Measurements from ENCODE around the gene LSAMP. TPM values are rescaled to one million over a fixed set of nuclear protein-coding genes. Genes with fewer than 3 reads are reported as not detected.

Gene LSAMP
- total and polyA plus RNA-seq, 8 donors, result 17.3 to 28.0 (median 26.0) TPM

DNA sequence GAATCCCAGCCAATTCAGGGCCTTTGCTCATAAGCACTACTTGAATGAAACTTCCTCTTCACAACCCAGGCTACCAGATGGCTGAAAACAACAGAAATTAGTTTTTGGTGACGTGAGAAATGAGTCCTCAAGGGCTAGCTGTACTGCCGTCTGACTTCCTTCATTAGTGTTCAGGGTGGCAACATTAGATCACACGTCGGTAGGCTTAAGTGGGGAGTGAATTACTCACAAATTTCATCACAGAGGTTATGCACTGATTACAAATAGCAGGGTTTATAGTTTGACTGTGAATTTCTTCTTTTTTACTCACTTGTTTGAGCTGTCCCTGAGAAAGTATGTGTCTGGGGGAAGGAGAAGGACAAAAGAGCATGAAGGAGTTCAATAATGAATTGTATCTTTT is 424.8 kb downstream of the LSAMP start:
- no peaks in the 10 kb centered on the region for H3K9me3 ChIP-seq
- no peak overlapping the region for H3K4me3 ChIP-seq
- ATAC-seq (no peak), DNase-seq (no peak)
- H3K36me3 ChIP-seq, result no peaks in the 10 kb centered on the region
- TF ChIP-seq, protein P1, sequence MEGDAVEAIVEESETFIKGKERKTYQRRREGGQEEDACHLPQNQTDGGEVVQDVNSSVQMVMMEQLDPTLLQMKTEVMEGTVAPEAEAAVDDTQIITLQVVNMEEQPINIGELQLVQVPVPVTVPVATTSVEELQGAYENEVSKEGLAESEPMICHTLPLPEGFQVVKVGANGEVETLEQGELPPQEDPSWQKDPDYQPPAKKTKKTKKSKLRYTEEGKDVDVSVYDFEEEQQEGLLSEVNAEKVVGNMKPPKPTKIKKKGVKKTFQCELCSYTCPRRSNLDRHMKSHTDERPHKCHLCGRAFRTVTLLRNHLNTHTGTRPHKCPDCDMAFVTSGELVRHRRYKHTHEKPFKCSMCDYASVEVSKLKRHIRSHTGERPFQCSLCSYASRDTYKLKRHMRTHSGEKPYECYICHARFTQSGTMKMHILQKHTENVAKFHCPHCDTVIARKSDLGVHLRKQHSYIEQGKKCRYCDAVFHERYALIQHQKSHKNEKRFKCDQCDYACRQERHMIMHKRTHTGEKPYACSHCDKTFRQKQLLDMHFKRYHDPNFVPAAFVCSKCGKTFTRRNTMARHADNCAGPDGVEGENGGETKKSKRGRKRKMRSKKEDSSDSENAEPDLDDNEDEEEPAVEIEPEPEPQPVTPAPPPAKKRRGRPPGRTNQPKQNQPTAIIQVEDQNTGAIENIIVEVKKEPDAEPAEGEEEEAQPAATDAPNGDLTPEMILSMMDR (IDR thresholded peaks at IDR 0.05), result no peak
- H3K27me3 ChIP-seq, result no peaks in the 10 kb centered on the region
- no peak overlapping the region for H3K27ac ChIP-seq
- H3K4me1 ChIP-seq, result no peaks in the 10 kb centered on the region
- intact Hi-C loops (cut with DNase I), result no loop called here

DNA sequence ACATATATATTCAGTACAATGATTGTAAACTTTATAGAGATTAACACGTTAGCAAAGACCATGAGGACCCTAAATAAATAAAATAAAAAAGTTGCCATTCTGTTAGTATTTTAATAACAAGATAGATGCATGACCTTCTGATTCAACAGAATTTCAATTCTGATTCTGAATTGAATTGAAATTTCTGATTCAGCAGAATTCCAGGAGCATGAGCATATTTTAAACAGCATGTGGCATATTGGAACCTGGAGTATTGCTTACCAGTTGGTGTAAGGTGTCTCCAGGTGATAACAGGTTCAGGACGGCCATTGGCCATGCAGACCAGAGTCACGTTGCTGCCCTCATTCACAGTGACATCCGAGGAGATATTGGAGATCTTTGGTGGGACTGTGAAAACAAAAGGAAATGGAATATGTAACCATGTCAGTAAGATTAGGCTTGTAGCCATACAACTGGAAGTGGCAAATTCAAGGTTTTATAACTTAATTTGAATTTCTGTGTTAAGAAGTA is 426.0 kb downstream of the LSAMP start:
- H3K4me3 ChIP-seq, result no peak overlapping the region
- no peaks in the 10 kb centered on the region for H3K27me3 ChIP-seq
- H3K27ac ChIP-seq, result no peak overlapping the region
- no peak for ATAC-seq
- H3K4me1 ChIP-seq, result no peaks in the 10 kb centered on the region
- TF ChIP-seq, protein P1 (IDR thresholded peaks at IDR 0.05), result no peak
- DNase-seq, result no peak
- intact Hi-C loops (cut with DNase I), result no loop called here
- H3K36me3 ChIP-seq, result no peaks in the 10 kb centered on the region
- H3K9me3 ChIP-seq, result no peaks in the 10 kb centered on the region

DNA sequence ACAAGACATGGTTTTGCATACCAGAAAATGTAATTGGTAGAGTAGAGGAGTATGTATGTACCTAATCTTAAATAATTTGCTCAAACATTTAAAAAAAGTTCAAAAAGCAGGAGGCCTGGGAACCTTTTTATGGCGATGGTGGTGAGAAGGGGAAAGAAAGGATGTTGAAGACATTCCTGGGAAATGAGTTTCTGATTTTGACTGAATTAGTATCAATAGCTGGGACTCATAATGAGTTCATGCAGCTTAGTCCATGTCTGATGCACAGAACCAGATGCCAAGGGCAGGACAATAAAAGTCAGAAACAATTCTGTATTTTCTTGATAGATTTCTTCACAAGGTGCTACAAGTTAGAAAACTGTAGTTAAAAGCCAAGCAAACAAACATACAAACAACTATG is 426.6 kb downstream of the LSAMP start:
- no peaks in the 10 kb centered on the region for H3K36me3 ChIP-seq
- no peaks in the 10 kb centered on the region for H3K9me3 ChIP-seq
- H3K4me3 ChIP-seq, result no peak overlapping the region
- no peaks in the 10 kb centered on the region for H3K4me1 ChIP-seq
- intact Hi-C loops (cut with DNase I), result no loop called here
- H3K27me3 ChIP-seq, result no peaks in the 10 kb centered on the region
- no peak overlapping the region for H3K27ac ChIP-seq
- ATAC-seq (no peak), DNase-seq (no peak)
- TF ChIP-seq, protein P1 (IDR thresholded peaks at IDR 0.05), result no peak

DNA sequence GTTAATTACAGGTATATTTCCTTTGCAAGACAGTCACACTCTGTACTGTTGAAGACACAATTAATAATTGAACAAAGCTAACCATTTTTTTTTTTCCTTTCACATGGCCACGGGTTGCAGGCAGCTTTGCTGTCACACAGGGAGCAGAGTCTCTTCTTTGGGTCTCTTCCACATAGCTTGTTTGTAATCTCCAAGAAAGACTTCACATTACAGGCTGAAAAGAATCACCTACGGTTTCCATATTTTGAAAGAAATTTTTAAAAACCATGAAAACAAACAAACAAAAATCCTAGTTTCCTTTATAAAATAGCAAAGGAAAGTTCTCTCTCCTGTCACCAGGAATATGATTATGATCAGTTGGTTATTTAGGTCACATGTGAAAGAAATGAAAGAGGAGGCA is 429.4 kb downstream of the LSAMP start:
- H3K36me3 ChIP-seq, result no peaks in the 10 kb centered on the region
- DNase-seq (no peak), ATAC-seq (no peak)
- H3K27me3 ChIP-seq, result no peaks in the 10 kb centered on the region
- no peak overlapping the region for H3K4me3 ChIP-seq
- H3K4me1 ChIP-seq, result no peaks in the 10 kb centered on the region
- TF ChIP-seq, protein P1 (IDR thresholded peaks at IDR 0.05), result no peak
- intact Hi-C loops (cut with DNase I), result no loop called here
- no peaks in the 10 kb centered on the region for H3K9me3 ChIP-seq
- no peak overlapping the region for H3K27ac ChIP-seq

DNA sequence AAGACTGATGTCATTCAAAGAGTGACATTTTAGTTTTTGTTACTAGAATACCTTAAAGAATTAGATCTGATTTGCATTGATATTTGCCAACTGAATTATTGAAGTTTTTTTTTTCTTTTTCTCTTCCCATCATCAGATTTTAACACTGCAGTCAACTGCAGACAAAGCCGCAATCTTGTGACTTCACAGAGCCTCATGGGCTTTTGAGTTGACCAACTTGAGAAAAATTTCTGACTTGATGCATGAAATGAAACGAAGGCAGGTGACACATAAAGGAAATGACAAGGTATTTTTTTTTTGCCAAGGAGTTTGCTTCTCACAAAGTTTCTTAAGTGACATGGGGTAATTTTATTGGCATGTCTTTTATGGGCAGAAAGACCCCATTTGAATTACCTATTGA is 438.3 kb downstream of the LSAMP start:
- no peaks in the 10 kb centered on the region for H3K36me3 ChIP-seq
- no peaks in the 10 kb centered on the region for H3K9me3 ChIP-seq
- DNase-seq (no peak), ATAC-seq (no peak)
- no peak overlapping the region for H3K4me3 ChIP-seq
- H3K4me1 ChIP-seq, result no peaks in the 10 kb centered on the region
- no peaks in the 10 kb centered on the region for H3K27me3 ChIP-seq
- H3K27ac ChIP-seq, result no peak overlapping the region
- TF ChIP-seq, protein P1 (IDR thresholded peaks at IDR 0.05), result no peak
- intact Hi-C loops (cut with DNase I), result no loop called here

Measured in left lung (tissue), 10 donors.